Measurements from ENCODE around the gene LTBR. TPM values are rescaled to one million over a fixed set of nuclear protein-coding genes. Genes with fewer than 3 reads are reported as not detected.

Gene LTBR
- polyA plus RNA-seq, 1 donor from 2014 or later, result not detected

DNA sequence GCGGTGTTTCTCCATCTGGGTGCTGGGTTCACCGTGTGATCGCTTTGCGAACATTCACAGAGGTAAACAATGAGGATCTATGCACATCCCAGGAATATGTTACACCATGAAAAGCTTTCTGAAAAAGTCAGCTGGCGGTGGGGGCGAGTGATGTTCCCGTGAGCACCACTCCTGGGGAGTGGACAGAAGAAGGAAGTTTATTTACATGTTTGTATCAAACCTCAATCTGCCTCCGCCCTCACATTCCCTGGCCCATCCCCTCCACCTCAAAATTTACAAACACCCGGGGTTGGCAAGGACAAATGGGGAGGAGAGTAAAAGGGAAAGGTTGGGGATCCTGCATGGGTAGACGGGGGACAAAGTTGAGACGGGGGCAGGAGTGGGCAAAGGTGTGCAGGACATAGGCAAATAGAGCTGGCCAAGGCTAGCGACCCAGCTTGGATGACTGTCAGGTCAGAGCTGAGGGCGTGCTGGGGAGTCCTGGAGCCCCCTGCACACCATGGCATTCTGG is 49.0 kb upstream of the LTBR start:
- Histone ChIP-seq H4K20me1 (ENCODE audit: insufficient read depth) (no peaks in the 10 kb centered on the region), H3K27ac (ENCODE audit: low read length) (no peak overlapping the region), H3K9ac (ENCODE audit: low read length) (no peak overlapping the region), H3K9me3 (ENCODE audit: low read length) (no peaks in the 10 kb centered on the region), H2AFZ (ENCODE audit: low read depth, low read length) (no peak overlapping the region), H3K4me3 (ENCODE audit: low read length) (no peak overlapping the region), H3K36me3 (ENCODE audit: insufficient read depth, low read length) (no peaks in the 10 kb centered on the region), H3K79me2 (replicated peaks; ENCODE audit: insufficient read depth, low read length) (no peaks in the 10 kb centered on the region), H3K4me2 (ENCODE audit: low read length) (no peak overlapping the region), H3K9me2 (ENCODE audit: insufficient read depth, low read length) (no peaks in the 10 kb centered on the region), H3K27me3 (ENCODE audit: insufficient read depth, low read depth, low read length) (no peaks in the 10 kb centered on the region), H3F3A (ENCODE audit: insufficient read depth, low read length, poor library complexity, severe bottlenecking) (no peaks in the 10 kb centered on the region)
- no peak for TF ChIP-seq TAF1 (IDR thresholded peaks at IDR 0.05; ENCODE audit: low read depth)
- TF ChIP-seq, protein P1, sequence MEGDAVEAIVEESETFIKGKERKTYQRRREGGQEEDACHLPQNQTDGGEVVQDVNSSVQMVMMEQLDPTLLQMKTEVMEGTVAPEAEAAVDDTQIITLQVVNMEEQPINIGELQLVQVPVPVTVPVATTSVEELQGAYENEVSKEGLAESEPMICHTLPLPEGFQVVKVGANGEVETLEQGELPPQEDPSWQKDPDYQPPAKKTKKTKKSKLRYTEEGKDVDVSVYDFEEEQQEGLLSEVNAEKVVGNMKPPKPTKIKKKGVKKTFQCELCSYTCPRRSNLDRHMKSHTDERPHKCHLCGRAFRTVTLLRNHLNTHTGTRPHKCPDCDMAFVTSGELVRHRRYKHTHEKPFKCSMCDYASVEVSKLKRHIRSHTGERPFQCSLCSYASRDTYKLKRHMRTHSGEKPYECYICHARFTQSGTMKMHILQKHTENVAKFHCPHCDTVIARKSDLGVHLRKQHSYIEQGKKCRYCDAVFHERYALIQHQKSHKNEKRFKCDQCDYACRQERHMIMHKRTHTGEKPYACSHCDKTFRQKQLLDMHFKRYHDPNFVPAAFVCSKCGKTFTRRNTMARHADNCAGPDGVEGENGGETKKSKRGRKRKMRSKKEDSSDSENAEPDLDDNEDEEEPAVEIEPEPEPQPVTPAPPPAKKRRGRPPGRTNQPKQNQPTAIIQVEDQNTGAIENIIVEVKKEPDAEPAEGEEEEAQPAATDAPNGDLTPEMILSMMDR (IDR thresholded peaks at IDR 0.05; ENCODE audit: poor library complexity, severe bottlenecking), result no peak
- TF ChIP-seq, protein P2, sequence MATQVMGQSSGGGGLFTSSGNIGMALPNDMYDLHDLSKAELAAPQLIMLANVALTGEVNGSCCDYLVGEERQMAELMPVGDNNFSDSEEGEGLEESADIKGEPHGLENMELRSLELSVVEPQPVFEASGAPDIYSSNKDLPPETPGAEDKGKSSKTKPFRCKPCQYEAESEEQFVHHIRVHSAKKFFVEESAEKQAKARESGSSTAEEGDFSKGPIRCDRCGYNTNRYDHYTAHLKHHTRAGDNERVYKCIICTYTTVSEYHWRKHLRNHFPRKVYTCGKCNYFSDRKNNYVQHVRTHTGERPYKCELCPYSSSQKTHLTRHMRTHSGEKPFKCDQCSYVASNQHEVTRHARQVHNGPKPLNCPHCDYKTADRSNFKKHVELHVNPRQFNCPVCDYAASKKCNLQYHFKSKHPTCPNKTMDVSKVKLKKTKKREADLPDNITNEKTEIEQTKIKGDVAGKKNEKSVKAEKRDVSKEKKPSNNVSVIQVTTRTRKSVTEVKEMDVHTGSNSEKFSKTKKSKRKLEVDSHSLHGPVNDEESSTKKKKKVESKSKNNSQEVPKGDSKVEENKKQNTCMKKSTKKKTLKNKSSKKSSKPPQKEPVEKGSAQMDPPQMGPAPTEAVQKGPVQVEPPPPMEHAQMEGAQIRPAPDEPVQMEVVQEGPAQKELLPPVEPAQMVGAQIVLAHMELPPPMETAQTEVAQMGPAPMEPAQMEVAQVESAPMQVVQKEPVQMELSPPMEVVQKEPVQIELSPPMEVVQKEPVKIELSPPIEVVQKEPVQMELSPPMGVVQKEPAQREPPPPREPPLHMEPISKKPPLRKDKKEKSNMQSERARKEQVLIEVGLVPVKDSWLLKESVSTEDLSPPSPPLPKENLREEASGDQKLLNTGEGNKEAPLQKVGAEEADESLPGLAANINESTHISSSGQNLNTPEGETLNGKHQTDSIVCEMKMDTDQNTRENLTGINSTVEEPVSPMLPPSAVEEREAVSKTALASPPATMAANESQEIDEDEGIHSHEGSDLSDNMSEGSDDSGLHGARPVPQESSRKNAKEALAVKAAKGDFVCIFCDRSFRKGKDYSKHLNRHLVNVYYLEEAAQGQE (IDR thresholded peaks at IDR 0.05; ENCODE audit: borderline replicate concordance), result no peak
- no peak for TF ChIP-seq SMC3 (conservative IDR thresholded peaks at IDR 0.05; ENCODE audit: poor library complexity)
- no peak for TF ChIP-seq EZH2 (IDR thresholded peaks at IDR 0.05; ENCODE audit: borderline replicate concordance, insufficient read depth, low read length, poor library complexity, severe bottlenecking)
- TF ChIP-seq MXI1 (conservative IDR thresholded peaks at IDR 0.05; ENCODE audit: poor library complexity, severe bottlenecking), result no peak
- no peak for TF ChIP-seq POLR2AphosphoS5 (IDR thresholded peaks at IDR 0.05)
- no peak for TF ChIP-seq EP300 (conservative IDR thresholded peaks at IDR 0.05; ENCODE audit: poor library complexity, severe bottlenecking)
- no peak for TF ChIP-seq RAD21 (conservative IDR thresholded peaks at IDR 0.05)

DNA sequence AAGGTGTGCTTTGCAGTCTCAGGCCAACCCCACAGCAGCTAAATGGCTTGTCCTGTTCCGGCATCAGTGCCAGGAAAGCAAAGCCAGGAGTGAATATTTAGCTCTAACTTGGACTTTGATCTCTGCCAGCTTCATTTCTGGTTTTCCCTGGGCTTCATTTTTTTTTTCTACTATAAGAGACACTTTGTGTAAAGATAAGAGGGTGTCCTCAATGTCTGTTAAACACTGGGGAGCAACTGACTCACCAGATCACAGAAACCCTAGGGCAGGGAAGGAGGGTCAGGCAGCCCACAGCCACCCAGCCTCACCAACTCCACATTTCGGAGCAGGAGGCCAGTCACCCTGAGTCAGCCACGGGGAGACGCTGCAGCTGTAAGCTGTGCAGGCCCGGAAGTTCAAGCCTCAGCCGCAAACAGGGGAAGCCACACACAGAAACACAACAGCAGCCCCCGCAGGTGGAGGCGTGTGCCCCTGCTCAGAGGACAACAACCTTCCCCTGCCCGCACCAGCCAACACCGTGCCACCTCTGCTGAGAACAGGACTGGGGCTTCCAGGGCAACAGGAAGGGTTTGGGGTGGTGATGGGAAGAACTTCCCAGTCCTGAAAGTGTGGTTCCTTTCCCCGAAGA is 48.4 kb upstream of the LTBR start:
- H3K79me2 ChIP-seq (replicated peaks; ENCODE audit: insufficient read depth, low read length), result no peaks in the 10 kb centered on the region

More for the DNA sequence above, 48.4 kb upstream of the LTBR start:
- no peaks in the 10 kb centered on the region for H3K36me3 ChIP-seq (ENCODE audit: insufficient read depth, low read length)
- H3K27me3 ChIP-seq (ENCODE audit: insufficient read depth, low read depth, low read length), result no peaks in the 10 kb centered on the region
- no peak overlapping the region for H3K4me2 ChIP-seq (ENCODE audit: low read length)
- H3K9ac ChIP-seq (ENCODE audit: low read length), result no peak overlapping the region
- no peaks in the 10 kb centered on the region for H3K9me3 ChIP-seq (ENCODE audit: low read length)
- TF ChIP-seq EP300 (conservative IDR thresholded peaks at IDR 0.05; ENCODE audit: poor library complexity, severe bottlenecking), result no peak
- no peak for TF ChIP-seq TAF1 (IDR thresholded peaks at IDR 0.05; ENCODE audit: low read depth)
- no peak for TF ChIP-seq EZH2 (IDR thresholded peaks at IDR 0.05; ENCODE audit: borderline replicate concordance, insufficient read depth, low read length, poor library complexity, severe bottlenecking)
- TF ChIP-seq, protein P2 (IDR thresholded peaks at IDR 0.05; ENCODE audit: borderline replicate concordance), result no peak
- TF ChIP-seq, protein P1 (IDR thresholded peaks at IDR 0.05; ENCODE audit: poor library complexity, severe bottlenecking), result no peak
- TF ChIP-seq SMC3 (conservative IDR thresholded peaks at IDR 0.05; ENCODE audit: poor library complexity), result no peak
- TF ChIP-seq POLR2AphosphoS5 (IDR thresholded peaks at IDR 0.05), result no peak
- TF ChIP-seq MXI1 (conservative IDR thresholded peaks at IDR 0.05; ENCODE audit: poor library complexity, severe bottlenecking), result no peak
- no peak for TF ChIP-seq RAD21 (conservative IDR thresholded peaks at IDR 0.05)
- H3K27ac ChIP-seq (ENCODE audit: low read length), result no peak overlapping the region
- H3K9me2 ChIP-seq (ENCODE audit: insufficient read depth, low read length), result no peaks in the 10 kb centered on the region
- H2AFZ ChIP-seq (ENCODE audit: low read depth, low read length), result no peak overlapping the region
- H3F3A ChIP-seq (ENCODE audit: insufficient read depth, low read length, poor library complexity, severe bottlenecking), result no peaks in the 10 kb centered on the region
- H3K4me3 ChIP-seq (ENCODE audit: low read length), result no peak overlapping the region
- H4K20me1 ChIP-seq (ENCODE audit: insufficient read depth), result no peaks in the 10 kb centered on the region
